Suprapubic skin (tissue), 4 donors: ENCODE measurements around the gene C3orf22.

Source experiments
- CTCF ChIP-seq, 2 donors: fragments of 200-600 bp in 1 of 2; fragments of 450-650 bp in 1 of 2; sonication (generic) in 1 of 2; IDR thresholded peaks; one replicate each; pipeline ENCODE4 v1.5.1; 2016 to 2019; ENCODE audit warnings: antibody characterized with exemption in 2 of 2, mild to moderate bottlenecking in 1 of 2, moderate library complexity in 1 of 2
- EP300 ChIP-seq: sonication (generic); formaldehyde crosslinking; IDR thresholded peaks from one replicate; pipeline ENCODE4 v1.6.1; 2017; ENCODE audit warnings: antibody characterized with exemption
- POLR2A ChIP-seq, 2 donors: fragments of 450-650 bp; IDR thresholded peaks; one replicate each; pipeline ENCODE4 v1.6.1; 2017; ENCODE audit warnings: antibody characterized with exemption in 2 of 2, mild to moderate bottlenecking in 2 of 2, moderate library complexity in 2 of 2
- POLR2AphosphoS5 ChIP-seq, 3 donors: sonication (generic); formaldehyde crosslinking; IDR thresholded peaks; one replicate each; pipeline ENCODE4 v1.6.1; 2017; ENCODE audit warnings: antibody characterized with exemption in 3 of 3

- TF ChIP-seq CTCF (IDR thresholded peaks at IDR 0.05) = no peak
- TF ChIP-seq EP300 = no peak
- TF ChIP-seq POLR2AphosphoS5 (IDR thresholded peaks at IDR 0.05) = no peak
- TF ChIP-seq POLR2A (IDR thresholded peaks at IDR 0.05) = no peak
Observed at GRCh38 chr3:126528419-126528799, 30.3 kb downstream of the C3orf22 start.
